GM13976 (cell line): ENCODE results near the gene MLLT10.
"Not testable (repeated sequence)": the region's sequence is repeated elsewhere in the genome, so short reads cannot be mapped to it uniquely, and the experiment has no call there.

Experiments used
- DNase-seq: peaks from one replicate; pipeline ENCODE4 v3.0.0; 2012; ENCODE audit warnings: low spot score
- in situ Hi-C: fragments of 300-500 bp; cut with MboI; formaldehyde crosslinking; loops from one replicate; pipeline ENCODE4 v1.12.0; 2022; ENCODE audit warnings: low sequenced_read_pairs, mixed read lengths, inconsistent platforms; ENCODE audit not compliant: unreplicated experiment
- TF ChIP-seq, protein P1 (sequence below): IDR thresholded peaks from 2 replicates; pipeline ENCODE4 v1.5.1; 2012; ENCODE audit warnings: borderline replicate concordance, mild to moderate bottlenecking; ENCODE audit not compliant: insufficient read depth; ENCODE audit errors: extremely low read depth, missing control alignments, control extremely low read depth

The MLLT10 gene

DNA sequence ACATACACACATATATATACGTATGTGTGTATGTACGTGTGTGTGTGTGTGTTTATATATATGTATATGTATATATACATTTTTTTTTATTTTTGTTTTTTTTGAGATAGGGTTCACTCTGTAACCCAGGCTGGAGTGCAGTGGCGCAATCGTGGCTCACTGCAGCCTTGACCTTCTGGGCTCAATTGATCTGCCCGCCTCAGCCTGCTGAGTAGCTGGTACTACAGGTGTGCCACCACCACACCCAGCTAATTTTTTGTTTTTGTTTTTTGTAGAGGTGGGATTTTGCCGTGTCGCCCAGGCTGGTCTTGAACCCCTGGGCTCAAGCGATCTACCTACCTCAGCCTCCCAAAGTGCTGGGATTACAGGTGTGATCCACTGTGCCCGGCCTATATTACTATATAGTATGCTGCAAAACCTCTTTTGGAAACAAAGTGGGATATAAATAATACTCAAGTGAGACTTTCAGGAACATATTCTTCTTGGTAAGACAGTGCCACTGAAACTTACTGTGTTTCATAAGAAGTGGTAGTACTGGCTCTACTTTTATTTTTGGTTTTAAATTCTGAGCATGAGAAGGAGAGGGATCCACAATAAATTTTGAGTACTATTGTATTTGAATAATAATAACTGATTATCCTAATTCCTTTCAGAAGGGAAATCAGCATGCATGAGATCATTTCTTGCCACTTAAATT, 51.0 kb downstream of the MLLT10 start:
- TF ChIP-seq, protein P1, sequence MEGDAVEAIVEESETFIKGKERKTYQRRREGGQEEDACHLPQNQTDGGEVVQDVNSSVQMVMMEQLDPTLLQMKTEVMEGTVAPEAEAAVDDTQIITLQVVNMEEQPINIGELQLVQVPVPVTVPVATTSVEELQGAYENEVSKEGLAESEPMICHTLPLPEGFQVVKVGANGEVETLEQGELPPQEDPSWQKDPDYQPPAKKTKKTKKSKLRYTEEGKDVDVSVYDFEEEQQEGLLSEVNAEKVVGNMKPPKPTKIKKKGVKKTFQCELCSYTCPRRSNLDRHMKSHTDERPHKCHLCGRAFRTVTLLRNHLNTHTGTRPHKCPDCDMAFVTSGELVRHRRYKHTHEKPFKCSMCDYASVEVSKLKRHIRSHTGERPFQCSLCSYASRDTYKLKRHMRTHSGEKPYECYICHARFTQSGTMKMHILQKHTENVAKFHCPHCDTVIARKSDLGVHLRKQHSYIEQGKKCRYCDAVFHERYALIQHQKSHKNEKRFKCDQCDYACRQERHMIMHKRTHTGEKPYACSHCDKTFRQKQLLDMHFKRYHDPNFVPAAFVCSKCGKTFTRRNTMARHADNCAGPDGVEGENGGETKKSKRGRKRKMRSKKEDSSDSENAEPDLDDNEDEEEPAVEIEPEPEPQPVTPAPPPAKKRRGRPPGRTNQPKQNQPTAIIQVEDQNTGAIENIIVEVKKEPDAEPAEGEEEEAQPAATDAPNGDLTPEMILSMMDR = no peak

DNA sequence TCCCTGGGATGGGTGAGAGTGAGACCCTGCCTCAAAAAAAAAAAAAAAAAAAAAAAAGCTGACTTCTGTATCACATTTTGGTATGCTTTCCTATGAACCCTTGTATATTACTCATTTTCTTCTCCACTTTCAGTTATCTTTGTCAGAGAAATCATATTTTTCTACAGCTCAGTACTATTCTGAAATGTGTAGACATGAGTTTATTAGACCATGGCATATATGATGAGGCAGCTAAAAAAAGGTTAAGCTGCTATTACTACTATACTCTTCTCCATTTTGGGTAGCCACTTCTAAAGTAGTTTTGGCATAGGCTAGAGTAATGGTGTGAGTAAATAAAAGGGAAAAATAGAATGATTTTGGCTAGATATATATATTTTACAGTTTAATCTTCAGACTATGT, 53.4 kb downstream of the MLLT10 start:
- TF ChIP-seq, protein P1 = no peak
- in situ Hi-C loops = no loop called here
- DNase-seq = no peak

More for the DNA sequence above, 51.0 kb downstream of the MLLT10 start:
- in situ Hi-C loops = no loop called here
- no peak for DNase-seq

DNA sequence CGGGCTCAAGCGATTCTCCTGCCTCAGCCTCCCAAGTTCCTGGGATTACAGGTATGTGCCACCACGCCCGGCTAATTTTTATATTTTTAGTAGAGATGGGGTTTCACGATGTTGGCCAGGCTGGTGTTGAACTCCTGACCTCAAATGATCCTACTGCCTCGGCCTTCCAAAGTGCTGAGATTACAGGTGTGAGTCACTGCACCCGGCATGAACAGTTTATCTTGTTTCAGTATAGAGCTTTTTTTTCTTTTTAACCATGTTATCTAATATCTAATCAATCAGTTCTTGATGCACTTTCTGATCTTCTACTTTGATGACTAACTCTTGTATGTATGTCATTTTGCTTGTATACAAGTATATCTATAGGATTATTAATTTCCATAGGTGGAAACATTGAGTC, 54.1 kb downstream of the MLLT10 start:
- DNase-seq, in situ Hi-C loops: not testable (repeated sequence)

DNA sequence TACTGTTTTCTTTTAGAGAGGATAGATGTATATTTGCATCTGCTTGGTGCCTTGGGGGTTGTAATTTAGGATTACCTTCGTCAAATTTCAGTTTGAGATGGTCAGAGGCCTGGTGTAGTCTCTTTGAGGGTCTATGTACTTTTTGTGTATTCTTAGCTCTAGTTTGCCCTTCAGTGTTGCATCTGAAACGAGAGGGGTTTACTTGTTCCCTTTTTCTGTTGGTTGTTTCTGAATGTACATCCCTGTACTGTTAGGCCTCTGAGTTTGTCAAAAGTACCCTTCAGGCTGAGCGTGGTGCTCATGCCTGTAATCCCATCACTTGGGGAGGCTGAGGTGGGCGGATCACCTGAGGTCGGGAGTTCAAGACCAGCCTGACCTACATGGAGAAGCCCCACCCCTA, 60.0 kb downstream of the MLLT10 start:
- TF ChIP-seq, protein P1 = no peak
- peak; percentile 17 for DNase-seq
- in situ Hi-C loops = no loop called here

DNA sequence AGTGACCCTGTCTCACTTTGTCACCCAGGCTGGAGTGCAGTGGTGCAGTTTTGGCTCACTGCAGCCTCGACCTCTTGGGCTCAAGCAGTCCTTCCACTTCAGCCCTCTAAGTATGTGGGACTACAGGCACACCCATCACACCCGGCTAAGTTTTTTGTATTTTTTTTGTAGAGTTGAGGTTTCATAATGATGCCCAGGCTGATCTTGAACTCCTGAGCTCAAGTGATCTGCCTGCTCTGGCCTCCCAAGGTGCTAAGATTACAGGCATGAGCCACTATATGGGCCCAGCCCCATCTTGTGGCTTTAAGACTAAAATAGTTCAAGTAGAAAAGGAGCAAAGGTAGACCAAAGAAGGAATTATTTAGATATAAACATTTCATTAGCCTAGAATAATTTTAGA, 65.5 kb downstream of the MLLT10 start:
- TF ChIP-seq, protein P1 = no peak
- in situ Hi-C loops = no loop called here
- no peak for DNase-seq

DNA sequence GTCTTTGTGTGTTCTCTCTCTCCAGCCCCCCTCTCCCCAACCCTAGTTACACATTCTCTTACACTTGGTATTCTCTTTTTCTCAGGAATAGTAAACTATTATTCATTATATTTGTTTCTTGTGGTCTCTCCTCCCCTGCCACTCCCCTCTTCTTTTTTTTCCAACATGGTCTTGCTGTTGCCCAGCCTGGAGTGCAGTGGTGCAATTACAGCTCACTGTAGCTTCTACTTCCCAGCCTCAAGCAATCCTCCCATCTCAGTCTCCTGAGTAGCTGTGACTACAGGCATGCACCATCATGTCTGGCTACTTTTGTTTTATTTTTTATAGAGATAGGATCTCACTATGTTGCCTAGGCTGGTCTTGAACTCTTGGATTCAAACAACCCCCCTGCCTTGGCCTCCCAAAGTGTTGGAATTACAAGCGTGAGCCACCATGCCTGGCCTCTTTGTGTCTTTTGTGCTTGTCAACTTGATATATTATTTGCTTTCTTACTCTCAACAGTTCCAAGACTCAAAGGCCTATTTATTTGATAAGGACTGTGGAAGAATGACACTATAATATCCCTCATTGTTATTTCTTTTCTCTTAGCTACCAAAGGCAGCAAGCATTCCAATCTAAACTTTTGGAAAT, 66.9 kb downstream of the MLLT10 start:
- DNase-seq = no peak
- TF ChIP-seq, protein P1 = no peak
- in situ Hi-C loops = no loop called here

DNA sequence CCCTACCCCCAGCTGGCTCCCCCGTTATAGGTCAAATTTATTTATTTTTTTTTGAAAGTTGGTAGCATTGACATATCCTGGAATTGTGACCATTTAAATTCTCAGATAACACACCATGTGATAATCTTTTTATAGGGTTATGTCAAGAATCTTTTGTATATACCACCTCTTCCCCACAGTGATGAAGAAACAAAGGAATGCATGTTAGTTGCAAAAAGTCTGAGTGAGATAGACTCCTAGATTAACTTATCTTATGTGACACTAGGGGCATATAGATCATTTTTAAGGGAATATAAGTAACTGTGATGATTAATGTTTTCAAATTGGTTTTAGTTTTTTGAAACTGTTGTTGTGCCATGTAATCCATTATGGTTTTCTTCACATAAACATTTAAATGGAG, 68.3 kb downstream of the MLLT10 start:
- in situ Hi-C loops = no loop called here
- TF ChIP-seq, protein P1 = no peak
- DNase-seq = no peak
